ENCODE measurements around the gene LRP1B.

The LRP1B gene

GRCh38 chr2:141264848-141265247, 866.0 kb downstream of the LRP1B start:
- H3K27ac ChIP-seq (ENCODE audit: low read length), result no peak overlapping the region
- no peaks in the 10 kb centered on the region for H3K27me3 ChIP-seq (ENCODE audit: control insufficient read depth in 1 of 2, insufficient read depth in 2 of 2, low read length in 2 of 2)
- H3K4me1 ChIP-seq (ENCODE audit: control insufficient read depth, insufficient read depth, low read length), result no peaks in the 10 kb centered on the region
- H3K36me3 ChIP-seq (ENCODE audit: control insufficient read depth in 2 of 2, insufficient read depth in 2 of 2, low read length in 2 of 2), result no peaks in the 10 kb centered on the region
- no peaks in the 10 kb centered on the region for H3K9me3 ChIP-seq (ENCODE audit: control insufficient read depth in 2 of 2, low read length in 2 of 2)
- H3K4me3 ChIP-seq (ENCODE audit: low read length in 2 of 2), result no peak overlapping the region
- H3K9ac ChIP-seq (ENCODE audit: low read length in 2 of 2), result no peak overlapping the region

- no peak overlapping the region for H3K4me3 ChIP-seq (ENCODE audit: low read length in 2 of 2)
- H3K9ac ChIP-seq (ENCODE audit: low read length in 2 of 2), result no peak overlapping the region
- no peaks in the 10 kb centered on the region for H3K36me3 ChIP-seq (ENCODE audit: control insufficient read depth in 2 of 2, insufficient read depth in 2 of 2, low read length in 2 of 2)
- no peaks in the 10 kb centered on the region for H3K27me3 ChIP-seq (ENCODE audit: control insufficient read depth in 1 of 2, insufficient read depth in 2 of 2, low read length in 2 of 2)
- H3K9me3 ChIP-seq (ENCODE audit: control insufficient read depth in 2 of 2, low read length in 2 of 2), result no peaks in the 10 kb centered on the region
- no peak overlapping the region for H3K27ac ChIP-seq (ENCODE audit: low read length)
- no peaks in the 10 kb centered on the region for H3K4me1 ChIP-seq (ENCODE audit: control insufficient read depth, insufficient read depth, low read length)
Measured at GRCh38 chr2:141260911-141261310, 869.9 kb downstream of the LRP1B start.

- Histone ChIP-seq H3K36me3 (ENCODE audit: control insufficient read depth in 2 of 2, insufficient read depth in 2 of 2, low read length in 2 of 2) (no peaks in the 10 kb centered on the region), H3K27ac (ENCODE audit: low read length) (no peak overlapping the region), H3K27me3 (ENCODE audit: control insufficient read depth in 1 of 2, insufficient read depth in 2 of 2, low read length in 2 of 2) (no peaks in the 10 kb centered on the region), H3K4me1 (ENCODE audit: control insufficient read depth, insufficient read depth, low read length) (no peaks in the 10 kb centered on the region), H3K9ac (ENCODE audit: low read length in 2 of 2) (no peak overlapping the region), H3K4me3 (ENCODE audit: low read length in 2 of 2) (no peak overlapping the region), H3K9me3 (ENCODE audit: control insufficient read depth in 2 of 2, low read length in 2 of 2) (no peaks in the 10 kb centered on the region)
Measured at GRCh38 chr2:141259683-141260082, 871.1 kb downstream of the LRP1B start.

- Histone ChIP-seq H3K36me3 (ENCODE audit: control insufficient read depth in 2 of 2, insufficient read depth in 2 of 2, low read length in 2 of 2) (no peaks in the 10 kb centered on the region), H3K9me3 (ENCODE audit: control insufficient read depth in 2 of 2, low read length in 2 of 2) (no peaks in the 10 kb centered on the region), H3K9ac (ENCODE audit: low read length in 2 of 2) (no peak overlapping the region), H3K4me1 (ENCODE audit: control insufficient read depth, insufficient read depth, low read length) (no peaks in the 10 kb centered on the region), H3K27ac (ENCODE audit: low read length) (no peak overlapping the region), H3K27me3 (ENCODE audit: control insufficient read depth in 1 of 2, insufficient read depth in 2 of 2, low read length in 2 of 2) (no peaks in the 10 kb centered on the region), H3K4me3 (ENCODE audit: low read length in 2 of 2) (no peak overlapping the region)
Measured at GRCh38 chr2:141242008-141242407, 888.8 kb downstream of the LRP1B start.

GRCh38 chr2:141226560-141226959, 904.3 kb downstream of the LRP1B start:
- no peak overlapping the region for H3K9ac ChIP-seq (ENCODE audit: low read length in 2 of 2)
- no peaks in the 10 kb centered on the region for H3K27me3 ChIP-seq (ENCODE audit: control insufficient read depth in 1 of 2, insufficient read depth in 2 of 2, low read length in 2 of 2)
- H3K4me1 ChIP-seq (ENCODE audit: control insufficient read depth, insufficient read depth, low read length), result no peaks in the 10 kb centered on the region
- H3K4me3 ChIP-seq (ENCODE audit: low read length in 2 of 2), result no peak overlapping the region
- no peaks in the 10 kb centered on the region for H3K36me3 ChIP-seq (ENCODE audit: control insufficient read depth in 2 of 2, insufficient read depth in 2 of 2, low read length in 2 of 2)
- H3K9me3 ChIP-seq (ENCODE audit: control insufficient read depth in 2 of 2, low read length in 2 of 2), result no peaks in the 10 kb centered on the region
- H3K27ac ChIP-seq (ENCODE audit: low read length), result no peak overlapping the region

- Histone ChIP-seq H3K27me3 (ENCODE audit: control insufficient read depth in 1 of 2, insufficient read depth in 2 of 2, low read length in 2 of 2) (no peaks in the 10 kb centered on the region), H3K27ac (ENCODE audit: low read length) (no peak overlapping the region), H3K9ac (ENCODE audit: low read length in 2 of 2) (no peak overlapping the region), H3K36me3 (ENCODE audit: control insufficient read depth in 2 of 2, insufficient read depth in 2 of 2, low read length in 2 of 2) (no peaks in the 10 kb centered on the region), H3K4me1 (ENCODE audit: control insufficient read depth, insufficient read depth, low read length) (no peaks in the 10 kb centered on the region), H3K9me3 (ENCODE audit: control insufficient read depth in 2 of 2, low read length in 2 of 2) (no peaks in the 10 kb centered on the region), H3K4me3 (ENCODE audit: low read length in 2 of 2) (no peak overlapping the region)
Measured at GRCh38 chr2:141207036-141207385, 923.8 kb downstream of the LRP1B start.

GRCh38 chr2:141201016-141201565, 929.7 kb downstream of the LRP1B start:
- Histone ChIP-seq H3K36me3 (ENCODE audit: control insufficient read depth in 2 of 2, insufficient read depth in 2 of 2, low read length in 2 of 2) (no peaks in the 10 kb centered on the region), H3K27me3 (ENCODE audit: control insufficient read depth in 1 of 2, insufficient read depth in 2 of 2, low read length in 2 of 2) (no peaks in the 10 kb centered on the region), H3K4me1 (ENCODE audit: control insufficient read depth, insufficient read depth, low read length) (no peaks in the 10 kb centered on the region), H3K27ac (ENCODE audit: low read length) (no peak overlapping the region), H3K9ac (ENCODE audit: low read length in 2 of 2) (no peak overlapping the region), H3K4me3 (ENCODE audit: low read length in 2 of 2) (no peak overlapping the region), H3K9me3 (ENCODE audit: control insufficient read depth in 2 of 2, low read length in 2 of 2) (no peaks in the 10 kb centered on the region)

DNA sequence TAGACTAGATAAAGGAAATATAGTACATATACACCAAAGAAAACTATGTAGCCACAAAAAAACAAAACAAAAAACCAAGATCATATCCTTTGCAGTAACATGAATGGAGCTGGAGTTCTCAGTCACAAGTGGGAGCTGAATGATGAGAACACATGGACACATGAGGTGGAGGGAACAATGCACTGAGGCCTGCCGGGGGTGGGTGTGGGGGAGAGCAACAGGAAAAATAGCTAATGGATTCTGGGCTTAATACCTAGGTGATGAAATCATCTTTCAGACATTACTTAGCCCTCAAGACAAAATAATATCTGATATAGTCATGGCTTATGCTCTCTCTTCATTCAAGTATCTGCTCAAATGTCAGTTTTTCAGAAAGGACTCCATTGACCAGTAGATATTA, 930.6 kb downstream of the LRP1B start:
- no peaks in the 10 kb centered on the region for H3K4me1 ChIP-seq (ENCODE audit: control insufficient read depth, insufficient read depth, low read length)
- H3K27ac ChIP-seq (ENCODE audit: low read length), result no peak overlapping the region
- no peaks in the 10 kb centered on the region for H3K27me3 ChIP-seq (ENCODE audit: control insufficient read depth in 1 of 2, insufficient read depth in 2 of 2, low read length in 2 of 2)
- no peak overlapping the region for H3K9ac ChIP-seq (ENCODE audit: low read length in 2 of 2)
- H3K4me3 ChIP-seq (ENCODE audit: low read length in 2 of 2), result no peak overlapping the region
- H3K9me3 ChIP-seq (ENCODE audit: control insufficient read depth in 2 of 2, low read length in 2 of 2), result no peaks in the 10 kb centered on the region
- H3K36me3 ChIP-seq (ENCODE audit: control insufficient read depth in 2 of 2, insufficient read depth in 2 of 2, low read length in 2 of 2), result no peaks in the 10 kb centered on the region

GRCh38 chr2:141199711-141200110, 931.1 kb downstream of the LRP1B start:
- Histone ChIP-seq H3K36me3 (ENCODE audit: control insufficient read depth in 2 of 2, insufficient read depth in 2 of 2, low read length in 2 of 2) (no peaks in the 10 kb centered on the region), H3K9ac (ENCODE audit: low read length in 2 of 2) (no peak overlapping the region), H3K9me3 (ENCODE audit: control insufficient read depth in 2 of 2, low read length in 2 of 2) (no peaks in the 10 kb centered on the region), H3K4me1 (ENCODE audit: control insufficient read depth, insufficient read depth, low read length) (no peaks in the 10 kb centered on the region), H3K27ac (ENCODE audit: low read length) (no peak overlapping the region), H3K27me3 (ENCODE audit: control insufficient read depth in 1 of 2, insufficient read depth in 2 of 2, low read length in 2 of 2) (no peaks in the 10 kb centered on the region), H3K4me3 (ENCODE audit: low read length in 2 of 2) (no peak overlapping the region)

DNA sequence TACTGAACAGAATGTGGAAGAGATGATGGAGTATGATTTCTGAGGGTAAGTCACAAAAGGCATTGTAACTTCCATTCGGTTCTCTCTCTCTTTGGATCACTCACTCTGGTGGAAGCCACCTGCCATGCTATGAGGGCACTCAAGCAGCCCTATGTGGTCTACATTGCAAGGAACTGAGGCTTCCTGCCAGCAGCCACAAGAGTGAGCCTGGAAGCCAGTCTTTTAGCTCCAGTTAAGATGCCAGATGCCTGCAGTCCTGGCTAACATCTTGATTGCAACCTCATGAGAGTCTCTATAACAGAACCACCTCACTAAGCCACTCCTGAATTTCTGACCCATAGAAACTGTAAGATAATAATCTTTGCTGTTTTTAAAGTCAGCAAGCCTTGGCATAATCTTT, 935.7 kb downstream of the LRP1B start:
- Histone ChIP-seq H3K9me3 (ENCODE audit: control insufficient read depth in 2 of 2, low read length in 2 of 2) (no peaks in the 10 kb centered on the region), H3K9ac (ENCODE audit: low read length in 2 of 2) (no peak overlapping the region), H3K27ac (ENCODE audit: low read length) (no peak overlapping the region), H3K4me3 (ENCODE audit: low read length in 2 of 2) (no peak overlapping the region), H3K36me3 (ENCODE audit: control insufficient read depth in 2 of 2, insufficient read depth in 2 of 2, low read length in 2 of 2) (no peaks in the 10 kb centered on the region), H3K4me1 (ENCODE audit: control insufficient read depth, insufficient read depth, low read length) (no peaks in the 10 kb centered on the region), H3K27me3 (ENCODE audit: control insufficient read depth in 1 of 2, insufficient read depth in 2 of 2, low read length in 2 of 2) (no peaks in the 10 kb centered on the region)

- no peaks in the 10 kb centered on the region for H3K4me1 ChIP-seq (ENCODE audit: control insufficient read depth, insufficient read depth, low read length)
- H3K27me3 ChIP-seq (ENCODE audit: control insufficient read depth in 1 of 2, insufficient read depth in 2 of 2, low read length in 2 of 2), result no peaks in the 10 kb centered on the region
- no peak overlapping the region for H3K27ac ChIP-seq (ENCODE audit: low read length)
- no peak overlapping the region for H3K9ac ChIP-seq (ENCODE audit: low read length in 2 of 2)
- no peak overlapping the region for H3K4me3 ChIP-seq (ENCODE audit: low read length in 2 of 2)
- H3K36me3 ChIP-seq (ENCODE audit: control insufficient read depth in 2 of 2, insufficient read depth in 2 of 2, low read length in 2 of 2), result no peaks in the 10 kb centered on the region
- H3K9me3 ChIP-seq (ENCODE audit: control insufficient read depth in 2 of 2, low read length in 2 of 2), result no peaks in the 10 kb centered on the region
Measured at GRCh38 chr2:141187075-141187439, 943.8 kb downstream of the LRP1B start.

Measured in stomach smooth muscle (tissue), 2 donors.